Endothelial cell (in vitro differentiated cells): ENCODE results near the gene LSS. TPM values are rescaled to one million over a fixed set of nuclear protein-coding genes. Genes with fewer than 3 reads are reported as not detected.
"Not testable (repeated sequence)": the region's sequence is repeated elsewhere in the genome, so short reads cannot be mapped to it uniquely, and the experiment has no call there.

Experiments used
- DNase-seq: peaks from one replicate; pipeline ENCODE4 v3.0.0; 2021; ENCODE audit warnings: low spot score
- H3K27ac Mint-ChIP-seq: one replicate; pipeline ENCODE4 v1.8.0; 2021; ENCODE audit warnings: mixed read lengths, inconsistent platforms; ENCODE audit not compliant: unreplicated experiment
- H3K27me3 Mint-ChIP-seq: one replicate; pipeline ENCODE4 v1.8.0; 2021; ENCODE audit warnings: mild to moderate bottlenecking, moderate library complexity, mixed read lengths, inconsistent platforms; ENCODE audit not compliant: unreplicated experiment
- H3K36me3 Mint-ChIP-seq: one replicate; pipeline ENCODE4 v1.8.0; 2021; ENCODE audit warnings: mild to moderate bottlenecking, low read depth, mixed read lengths, inconsistent platforms; ENCODE audit not compliant: unreplicated experiment
- H3K4me1 Mint-ChIP-seq: one replicate; pipeline ENCODE4 v1.8.0; 2021; ENCODE audit warnings: mild to moderate bottlenecking, mixed read lengths, inconsistent platforms; ENCODE audit not compliant: unreplicated experiment
- H3K4me3 Mint-ChIP-seq: one replicate; pipeline ENCODE4 v1.8.0; 2021; ENCODE audit warnings: mild to moderate bottlenecking, mixed read lengths, inconsistent platforms; ENCODE audit not compliant: unreplicated experiment
- H3K9me3 Mint-ChIP-seq: one replicate; pipeline ENCODE4 v1.8.0; 2021; ENCODE audit warnings: mixed read lengths, inconsistent platforms; ENCODE audit not compliant: unreplicated experiment
- CTCF ChIP-seq: fragments of 200-600 bp; sonication (generic); IDR thresholded peaks from one replicate; pipeline ENCODE4 v1.5.0; 2021; ENCODE audit warnings: antibody characterized with exemption; ENCODE audit not compliant: unreplicated experiment
- total RNA-seq: library from RNA; stranded (reverse); fragmentation: NEBNext Ultra II Directional; extraction: Animal tissue kit (Norgen Biotek cat#: 25700); gene quantifications from one replicate; pipeline ENCODE4 v1.2.1, GENCODE V29; 2021; ENCODE audit not compliant: unreplicated experiment

The LSS gene
- total RNA-seq, 1 donor from 2014 or later: 157 TPM

- no peak for DNase-seq
- Mint-ChIP-seq H3K27ac (no peak overlapping the region), H3K4me3 (no peak overlapping the region), H3K4me1 (no peaks in the 10 kb centered on the region), H3K36me3 (no peaks in the 10 kb centered on the region), H3K27me3 (no peaks in the 10 kb centered on the region), H3K9me3 (no peaks in the 10 kb centered on the region)
- TF ChIP-seq CTCF: no peak
Measured at GRCh38 chr21:46178961-46179360, 49.6 kb downstream of the LSS start.

GRCh38 chr21:46176443-46177129 is 52.0 kb downstream of the LSS start:
- not testable (repeated sequence) for H3K9me3 Mint-ChIP-seq

GRCh38 chr21:46173573-46173972 is 55.0 kb downstream of the LSS start:
- Mint-ChIP-seq H3K27me3 (peaks cover 7% of the 10 kb centered on the region), H3K4me1 (peaks cover 4% of the 10 kb centered on the region), H3K27ac (peak overlapping the region; percentile 61), H3K4me3 (no peak overlapping the region), H3K9me3 (no peaks in the 10 kb centered on the region), H3K36me3 (peaks cover 13% of the 10 kb centered on the region)
- no peak for TF ChIP-seq CTCF
- no peak for DNase-seq

More at GRCh38 chr21:46176443-46177129, 52.0 kb downstream of the LSS start:
- not testable (repeated sequence) for DNase-seq, H3K27ac Mint-ChIP-seq, H3K36me3 Mint-ChIP-seq, H3K27me3 Mint-ChIP-seq, H3K4me1 Mint-ChIP-seq, H3K4me3 Mint-ChIP-seq

GRCh38 chr21:46172863-46173528 is 55.6 kb downstream of the LSS start:
- peaks cover 13% of the 10 kb centered on the region for H3K36me3 Mint-ChIP-seq
- H3K9me3 Mint-ChIP-seq: no peaks in the 10 kb centered on the region
- peaks cover 4% of the 10 kb centered on the region for H3K4me1 Mint-ChIP-seq
- TF ChIP-seq CTCF: no peak
- H3K27ac Mint-ChIP-seq: peak overlapping the region; percentile 61
- no peak for DNase-seq
- peaks cover 7% of the 10 kb centered on the region for H3K27me3 Mint-ChIP-seq
- no peak overlapping the region for H3K4me3 Mint-ChIP-seq

GRCh38 chr21:46171996-46172862 is 56.3 kb downstream of the LSS start:
- peaks cover 7% of the 10 kb centered on the region for H3K27me3 Mint-ChIP-seq
- no peak overlapping the region for H3K4me3 Mint-ChIP-seq
- H3K9me3 Mint-ChIP-seq: no peaks in the 10 kb centered on the region
- H3K27ac Mint-ChIP-seq: peak overlapping the region; percentile 1
- H3K4me1 Mint-ChIP-seq: peaks cover 4% of the 10 kb centered on the region
- H3K36me3 Mint-ChIP-seq: peaks cover 16% of the 10 kb centered on the region
- DNase-seq: no peak
- no peak for TF ChIP-seq CTCF
